HepG2 (cell line): Measurements from ENCODE around the gene ANKRD60. TPM values are rescaled to one million over a fixed set of nuclear protein-coding genes. Genes with fewer than 3 reads are reported as not detected.

Experiments used
- HDAC1 ChIP-seq: sonication (generic); formaldehyde crosslinking; IDR thresholded peaks from 2 replicates; pipeline ENCODE4 v1.5.1; 2020; ENCODE audit warnings: mild to moderate bottlenecking, missing genetic modification reagents
- HOXA7 ChIP-seq: sonication (generic); formaldehyde crosslinking; IDR thresholded peaks from 2 replicates; pipeline ENCODE4 v1.8.1; 2022; ENCODE audit warnings: mild to moderate bottlenecking, missing genetic modification reagents, moderate library complexity
- IKZF4 ChIP-seq: sonication (generic); formaldehyde crosslinking; IDR thresholded peaks from 2 replicates; pipeline ENCODE4 v1.5.1; 2020; ENCODE audit warnings: borderline replicate concordance, mild to moderate bottlenecking, low read depth, missing genetic modification reagents; ENCODE audit errors: not compliant biosample characterization
- ZNF256 ChIP-seq: sonication (generic); formaldehyde crosslinking; conservative IDR thresholded peaks from 2 replicates; pipeline ENCODE4 v1.4.0; 2020; ENCODE audit warnings: missing genetic modification reagents
- ZNF33B ChIP-seq: sonication (generic); formaldehyde crosslinking; IDR thresholded peaks from 2 replicates; pipeline ENCODE4 v1.5.1; 2020; ENCODE audit warnings: mild to moderate bottlenecking, missing genetic modification reagents
- ZNF354B ChIP-seq: sonication (generic); formaldehyde crosslinking; IDR thresholded peaks from 2 replicates; pipeline ENCODE4 v1.8.0; 2022; ENCODE audit warnings: mild to moderate bottlenecking, missing genetic modification reagents
- ZNF382 ChIP-seq: sonication (generic); formaldehyde crosslinking; IDR thresholded peaks from 2 replicates; pipeline ENCODE4 v1.5.0; 2020; ENCODE audit warnings: missing genetic modification reagents, mild to moderate bottlenecking, borderline replicate concordance
- ZNF660 ChIP-seq: sonication (generic); formaldehyde crosslinking; IDR thresholded peaks from 2 replicates; pipeline ENCODE4 v1.5.1; 2020; ENCODE audit warnings: mild to moderate bottlenecking, low read depth, missing genetic modification reagents, borderline replicate concordance
- polyA plus RNA-seq, 8 experiments: library from polyadenylated mRNA; depleted of rRNA in 3 of 8; stranded (reverse) in 7 of 8; unstranded in 1 of 8; fragments of >200 nt; fragmentation: Illumina TruSeq in 4 of 8; extraction: Trizol in 4 of 8; gene quantifications; 2 replicates each; pipeline versions ENCODE4 v1.2.1 to v1.2.3, GENCODE V29; 2011 to 2016; ENCODE audit warnings: low read depth in 4 of 8, missing spikeins in 1 of 8, mixed read lengths in 1 of 8; ENCODE audit not compliant: insufficient read depth in 1 of 8
- total RNA-seq, 5 experiments: library from RNA; depleted of rRNA; stranded (reverse); fragments of >200 nt; fragmentation: Illumina TruSeq; extraction: Trizol; gene quantifications; 2 replicates each; pipeline ENCODE4 v1.2.3, GENCODE V29; 2016; ENCODE audit warnings: low read depth in 1 of 5
- TF ChIP-seq, protein P1 (sequence below): sonication (generic); formaldehyde crosslinking; IDR thresholded peaks from 2 replicates; pipeline ENCODE4 v1.4.0; 2020; ENCODE audit warnings: missing genetic modification reagents
- TF ChIP-seq, protein P2 (sequence below): sonication (generic); formaldehyde crosslinking; IDR thresholded peaks from 2 replicates; pipeline ENCODE4 v1.5.0; 2020; ENCODE audit warnings: mild to moderate bottlenecking, missing genetic modification reagents, borderline replicate concordance
- TF ChIP-seq, protein P3 (sequence below): IDR thresholded peaks from 2 replicates; pipeline ENCODE4 v1.6.1; 2012; ENCODE audit warnings: inconsistent platforms
- TF ChIP-seq, protein P4 (sequence below): sonication (generic); formaldehyde crosslinking; conservative IDR thresholded peaks from 2 replicates; pipeline ENCODE4 v1.4.0; 2020; ENCODE audit warnings: missing genetic modification reagents
- TF ChIP-seq, protein P5 (sequence below): sonication (generic); formaldehyde crosslinking; IDR thresholded peaks from 2 replicates; pipeline ENCODE4 v1.5.0; 2020; ENCODE audit warnings: mild to moderate bottlenecking, missing genetic modification reagents

The ANKRD60 gene
- total and polyA plus RNA-seq, 2 of the 13 experiments (the other 11 are each of a cell fraction or from before 2014, with no cell fraction given) = not detected

DNA sequence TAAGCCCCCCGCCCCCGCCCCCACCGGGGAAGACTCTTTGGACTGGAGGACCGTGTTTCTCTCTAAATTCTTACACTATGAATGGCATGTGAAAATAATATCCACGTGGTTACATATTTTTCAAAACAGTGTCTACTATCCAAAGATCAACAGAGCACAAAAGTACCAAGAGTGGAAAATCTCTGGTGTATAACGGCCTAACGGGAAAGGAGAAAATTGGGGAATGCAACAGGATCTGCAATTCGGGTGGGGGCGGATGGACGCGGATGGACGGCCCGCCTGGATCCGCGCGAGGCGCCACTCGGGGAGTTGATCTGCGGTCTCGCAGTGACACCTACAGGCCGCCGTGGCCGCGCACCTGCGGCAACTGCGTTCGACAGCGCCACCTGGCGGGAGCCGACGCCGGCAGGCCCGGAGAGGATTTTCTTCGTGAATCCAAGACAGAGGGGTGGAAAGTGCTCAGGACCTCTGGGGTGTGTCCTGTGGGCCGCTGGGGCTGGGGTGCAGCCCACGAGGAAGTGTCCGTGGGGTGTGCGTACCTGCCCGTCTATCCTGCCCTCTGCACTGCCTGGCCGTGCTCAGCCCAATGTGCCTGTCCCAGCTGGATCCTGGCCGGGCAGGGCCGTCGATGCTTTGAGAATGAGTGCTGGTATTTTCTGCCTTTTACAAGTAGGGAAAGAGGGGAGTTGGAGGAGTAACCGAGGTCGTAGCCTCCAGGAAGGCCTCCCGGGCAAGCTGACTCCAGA lies 18.6 kb downstream of the ANKRD60 start (continued):
- TF ChIP-seq, protein P1, sequence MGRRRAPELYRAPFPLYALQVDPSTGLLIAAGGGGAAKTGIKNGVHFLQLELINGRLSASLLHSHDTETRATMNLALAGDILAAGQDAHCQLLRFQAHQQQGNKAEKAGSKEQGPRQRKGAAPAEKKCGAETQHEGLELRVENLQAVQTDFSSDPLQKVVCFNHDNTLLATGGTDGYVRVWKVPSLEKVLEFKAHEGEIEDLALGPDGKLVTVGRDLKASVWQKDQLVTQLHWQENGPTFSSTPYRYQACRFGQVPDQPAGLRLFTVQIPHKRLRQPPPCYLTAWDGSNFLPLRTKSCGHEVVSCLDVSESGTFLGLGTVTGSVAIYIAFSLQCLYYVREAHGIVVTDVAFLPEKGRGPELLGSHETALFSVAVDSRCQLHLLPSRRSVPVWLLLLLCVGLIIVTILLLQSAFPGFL (CRISPR knock-in tag) = no peak
- TF ChIP-seq ZNF354B (no peak), ZNF382 (CRISPR knock-in tag) (no peak), ZNF33B (no peak), IKZF4 (CRISPR knock-in tag) (no peak), HOXA7 (CRISPR knock-in tag) (no peak), ZNF660 (no peak), ZNF256 (CRISPR knock-in tag) (0 out of 2 replicates have a peak, but pooled peaks have one; percentile 32), HDAC1 (CRISPR knock-in tag) (no peak)
- TF ChIP-seq, protein P2, sequence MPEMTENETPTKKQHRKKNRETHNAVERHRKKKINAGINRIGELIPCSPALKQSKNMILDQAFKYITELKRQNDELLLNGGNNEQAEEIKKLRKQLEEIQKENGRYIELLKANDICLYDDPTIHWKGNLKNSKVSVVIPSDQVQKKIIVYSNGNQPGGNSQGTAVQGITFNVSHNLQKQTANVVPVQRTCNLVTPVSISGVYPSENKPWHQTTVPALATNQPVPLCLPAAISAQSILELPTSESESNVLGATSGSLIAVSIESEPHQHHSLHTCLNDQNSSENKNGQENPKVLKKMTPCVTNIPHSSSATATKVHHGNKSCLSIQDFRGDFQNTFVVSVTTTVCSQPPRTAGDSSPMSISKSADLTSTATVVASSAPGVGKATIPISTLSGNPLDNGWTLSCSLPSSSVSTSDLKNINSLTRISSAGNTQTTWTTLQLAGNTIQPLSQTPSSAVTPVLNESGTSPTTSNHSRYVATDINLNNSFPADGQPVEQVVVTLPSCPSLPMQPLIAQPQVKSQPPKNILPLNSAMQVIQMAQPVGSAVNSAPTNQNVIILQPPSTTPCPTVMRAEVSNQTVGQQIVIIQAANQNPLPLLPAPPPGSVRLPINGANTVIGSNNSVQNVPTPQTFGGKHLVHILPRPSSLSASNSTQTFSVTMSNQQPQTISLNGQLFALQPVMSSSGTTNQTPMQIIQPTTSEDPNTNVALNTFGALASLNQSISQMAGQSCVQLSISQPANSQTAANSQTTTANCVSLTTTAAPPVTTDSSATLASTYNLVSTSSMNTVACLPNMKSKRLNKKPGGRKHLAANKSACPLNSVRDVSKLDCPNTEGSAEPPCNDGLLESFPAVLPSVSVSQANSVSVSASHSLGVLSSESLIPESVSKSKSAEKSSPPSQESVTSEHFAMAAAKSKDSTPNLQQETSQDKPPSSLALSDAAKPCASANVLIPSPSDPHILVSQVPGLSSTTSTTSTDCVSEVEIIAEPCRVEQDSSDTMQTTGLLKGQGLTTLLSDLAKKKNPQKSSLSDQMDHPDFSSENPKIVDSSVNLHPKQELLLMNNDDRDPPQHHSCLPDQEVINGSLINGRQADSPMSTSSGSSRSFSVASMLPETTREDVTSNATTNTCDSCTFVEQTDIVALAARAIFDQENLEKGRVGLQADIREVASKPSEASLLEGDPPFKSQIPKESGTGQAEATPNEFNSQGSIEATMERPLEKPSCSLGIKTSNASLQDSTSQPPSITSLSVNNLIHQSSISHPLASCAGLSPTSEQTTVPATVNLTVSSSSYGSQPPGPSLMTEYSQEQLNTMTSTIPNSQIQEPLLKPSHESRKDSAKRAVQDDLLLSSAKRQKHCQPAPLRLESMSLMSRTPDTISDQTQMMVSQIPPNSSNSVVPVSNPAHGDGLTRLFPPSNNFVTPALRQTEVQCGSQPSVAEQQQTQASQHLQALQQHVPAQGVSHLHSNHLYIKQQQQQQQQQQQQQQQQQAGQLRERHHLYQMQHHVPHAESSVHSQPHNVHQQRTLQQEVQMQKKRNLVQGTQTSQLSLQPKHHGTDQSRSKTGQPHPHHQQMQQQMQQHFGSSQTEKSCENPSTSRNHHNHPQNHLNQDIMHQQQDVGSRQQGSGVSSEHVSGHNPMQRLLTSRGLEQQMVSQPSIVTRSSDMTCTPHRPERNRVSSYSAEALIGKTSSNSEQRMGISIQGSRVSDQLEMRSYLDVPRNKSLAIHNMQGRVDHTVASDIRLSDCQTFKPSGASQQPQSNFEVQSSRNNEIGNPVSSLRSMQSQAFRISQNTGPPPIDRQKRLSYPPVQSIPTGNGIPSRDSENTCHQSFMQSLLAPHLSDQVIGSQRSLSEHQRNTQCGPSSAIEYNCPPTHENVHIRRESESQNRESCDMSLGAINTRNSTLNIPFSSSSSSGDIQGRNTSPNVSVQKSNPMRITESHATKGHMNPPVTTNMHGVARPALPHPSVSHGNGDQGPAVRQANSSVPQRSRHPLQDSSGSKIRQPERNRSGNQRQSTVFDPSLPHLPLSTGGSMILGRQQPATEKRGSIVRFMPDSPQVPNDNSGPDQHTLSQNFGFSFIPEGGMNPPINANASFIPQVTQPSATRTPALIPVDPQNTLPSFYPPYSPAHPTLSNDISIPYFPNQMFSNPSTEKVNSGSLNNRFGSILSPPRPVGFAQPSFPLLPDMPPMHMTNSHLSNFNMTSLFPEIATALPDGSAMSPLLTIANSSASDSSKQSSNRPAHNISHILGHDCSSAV (CRISPR knock-in tag) = no peak
- TF ChIP-seq, protein P3, sequence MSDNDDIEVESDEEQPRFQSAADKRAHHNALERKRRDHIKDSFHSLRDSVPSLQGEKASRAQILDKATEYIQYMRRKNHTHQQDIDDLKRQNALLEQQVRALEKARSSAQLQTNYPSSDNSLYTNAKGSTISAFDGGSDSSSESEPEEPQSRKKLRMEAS = peak; percentile 63; the same call in 1 of the 2 replicates
- TF ChIP-seq, protein P4, sequence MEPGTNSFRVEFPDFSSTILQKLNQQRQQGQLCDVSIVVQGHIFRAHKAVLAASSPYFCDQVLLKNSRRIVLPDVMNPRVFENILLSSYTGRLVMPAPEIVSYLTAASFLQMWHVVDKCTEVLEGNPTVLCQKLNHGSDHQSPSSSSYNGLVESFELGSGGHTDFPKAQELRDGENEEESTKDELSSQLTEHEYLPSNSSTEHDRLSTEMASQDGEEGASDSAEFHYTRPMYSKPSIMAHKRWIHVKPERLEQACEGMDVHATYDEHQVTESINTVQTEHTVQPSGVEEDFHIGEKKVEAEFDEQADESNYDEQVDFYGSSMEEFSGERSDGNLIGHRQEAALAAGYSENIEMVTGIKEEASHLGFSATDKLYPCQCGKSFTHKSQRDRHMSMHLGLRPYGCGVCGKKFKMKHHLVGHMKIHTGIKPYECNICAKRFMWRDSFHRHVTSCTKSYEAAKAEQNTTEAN (CRISPR knock-in tag) = no peak
- TF ChIP-seq, protein P5, sequence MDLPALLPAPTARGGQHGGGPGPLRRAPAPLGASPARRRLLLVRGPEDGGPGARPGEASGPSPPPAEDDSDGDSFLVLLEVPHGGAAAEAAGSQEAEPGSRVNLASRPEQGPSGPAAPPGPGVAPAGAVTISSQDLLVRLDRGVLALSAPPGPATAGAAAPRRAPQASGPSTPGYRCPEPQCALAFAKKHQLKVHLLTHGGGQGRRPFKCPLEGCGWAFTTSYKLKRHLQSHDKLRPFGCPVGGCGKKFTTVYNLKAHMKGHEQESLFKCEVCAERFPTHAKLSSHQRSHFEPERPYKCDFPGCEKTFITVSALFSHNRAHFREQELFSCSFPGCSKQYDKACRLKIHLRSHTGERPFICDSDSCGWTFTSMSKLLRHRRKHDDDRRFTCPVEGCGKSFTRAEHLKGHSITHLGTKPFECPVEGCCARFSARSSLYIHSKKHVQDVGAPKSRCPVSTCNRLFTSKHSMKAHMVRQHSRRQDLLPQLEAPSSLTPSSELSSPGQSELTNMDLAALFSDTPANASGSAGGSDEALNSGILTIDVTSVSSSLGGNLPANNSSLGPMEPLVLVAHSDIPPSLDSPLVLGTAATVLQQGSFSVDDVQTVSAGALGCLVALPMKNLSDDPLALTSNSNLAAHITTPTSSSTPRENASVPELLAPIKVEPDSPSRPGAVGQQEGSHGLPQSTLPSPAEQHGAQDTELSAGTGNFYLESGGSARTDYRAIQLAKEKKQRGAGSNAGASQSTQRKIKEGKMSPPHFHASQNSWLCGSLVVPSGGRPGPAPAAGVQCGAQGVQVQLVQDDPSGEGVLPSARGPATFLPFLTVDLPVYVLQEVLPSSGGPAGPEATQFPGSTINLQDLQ (CRISPR knock-in tag) = no peak
